ENCODE data around the gene NIM1K.
A peak's percentile ranks its signal among the peaks of the same experiment; 100 is the strongest.
"Not testable (repeated sequence)": the region's sequence is repeated elsewhere in the genome, so short reads cannot be mapped to it uniquely, and the experiment has no call there.

NIM1K gene

GRCh38 chr5:43155394-43156096, 36.5 kb upstream of the NIM1K start:
- no peak for TF ChIP-seq POLR2AphosphoS5 (IDR thresholded peaks at IDR 0.05; ENCODE audit: low read depth, low read length)
- TF ChIP-seq TAF1 (IDR thresholded peaks at IDR 0.05; ENCODE audit: low read depth, low read length) = no peak
- TF ChIP-seq SPI1 (IDR thresholded peaks at IDR 0.05; ENCODE audit: low read depth, low read length) = no peak
- TF ChIP-seq PAX5 (IDR thresholded peaks at IDR 0.05; ENCODE audit: insufficient read depth, low read length, severe bottlenecking) = no peak
- TF ChIP-seq POLR2A (IDR thresholded peaks at IDR 0.05; ENCODE audit: low read depth, low read length) = no peak
- no peak for TF ChIP-seq POU2F2 (IDR thresholded peaks at IDR 0.05; ENCODE audit: low read depth, low read length)
- no peak for DNase-seq (ENCODE audit: insufficient read length, low spot score)
- FAIRE-seq = no peak

- FAIRE-seq (no peak), DNase-seq (ENCODE audit: insufficient read length, low spot score) (no peak)
- TF ChIP-seq POU2F2 (IDR thresholded peaks at IDR 0.05; ENCODE audit: low read depth, low read length) = no peak
- no peak for TF ChIP-seq POLR2AphosphoS5 (IDR thresholded peaks at IDR 0.05; ENCODE audit: low read depth, low read length)
- TF ChIP-seq SPI1 (IDR thresholded peaks at IDR 0.05; ENCODE audit: low read depth, low read length) = no peak
- no peak for TF ChIP-seq POLR2A (IDR thresholded peaks at IDR 0.05; ENCODE audit: low read depth, low read length)
- TF ChIP-seq TAF1 (IDR thresholded peaks at IDR 0.05; ENCODE audit: low read depth, low read length) = no peak
- no peak for TF ChIP-seq PAX5 (IDR thresholded peaks at IDR 0.05; ENCODE audit: insufficient read depth, low read length, severe bottlenecking)
Measured at GRCh38 chr5:43156388-43156787, 35.6 kb upstream of the NIM1K start.

- TF ChIP-seq TAF1 (IDR thresholded peaks at IDR 0.05; ENCODE audit: low read depth, low read length) = no peak
- no peak for TF ChIP-seq POU2F2 (IDR thresholded peaks at IDR 0.05; ENCODE audit: low read depth, low read length)
- TF ChIP-seq POLR2AphosphoS5 (IDR thresholded peaks at IDR 0.05; ENCODE audit: low read depth, low read length) = no peak
- no peak for TF ChIP-seq PAX5 (IDR thresholded peaks at IDR 0.05; ENCODE audit: insufficient read depth, low read length, severe bottlenecking)
- TF ChIP-seq POLR2A (IDR thresholded peaks at IDR 0.05; ENCODE audit: low read depth, low read length) = no peak
- no peak for TF ChIP-seq SPI1 (IDR thresholded peaks at IDR 0.05; ENCODE audit: low read depth, low read length)
- FAIRE-seq = no peak
- no peak for DNase-seq (ENCODE audit: insufficient read length, low spot score)
Measured at GRCh38 chr5:43157068-43157467, 35.0 kb upstream of the NIM1K start.

GRCh38 chr5:43161244-43161643, 30.8 kb upstream of the NIM1K start:
- DNase-seq (ENCODE audit: insufficient read length, low spot score) (no peak), FAIRE-seq (peak; percentile 51)
- TF ChIP-seq SPI1 (IDR thresholded peaks at IDR 0.05; ENCODE audit: low read depth, low read length) = peak; percentile 61
- TF ChIP-seq TAF1 (IDR thresholded peaks at IDR 0.05; ENCODE audit: low read depth, low read length) = no peak

GRCh38 chr5:43164801-43165200, 27.2 kb upstream of the NIM1K start:
- not testable (repeated sequence) for DNase-seq (ENCODE audit: insufficient read length, low spot score); FAIRE-seq

GRCh38 chr5:43165323-43165722, 26.7 kb upstream of the NIM1K start:
- DNase-seq (ENCODE audit: insufficient read length, low spot score) (no peak), FAIRE-seq (no peak)
- no peak for TF ChIP-seq TAF1 (IDR thresholded peaks at IDR 0.05; ENCODE audit: low read depth, low read length)
- no peak for TF ChIP-seq PAX5 (IDR thresholded peaks at IDR 0.05; ENCODE audit: insufficient read depth, low read length, severe bottlenecking)
- TF ChIP-seq SPI1 (IDR thresholded peaks at IDR 0.05; ENCODE audit: low read depth, low read length) = no peak
- no peak for TF ChIP-seq POLR2A (IDR thresholded peaks at IDR 0.05; ENCODE audit: low read depth, low read length)

- DNase-seq (ENCODE audit: insufficient read length, low spot score) (no peak), FAIRE-seq (no peak)
- TF ChIP-seq PAX5 (IDR thresholded peaks at IDR 0.05; ENCODE audit: insufficient read depth, low read length, severe bottlenecking) (no peak), POLR2AphosphoS5 (IDR thresholded peaks at IDR 0.05; ENCODE audit: low read depth, low read length) (no peak), TAF1 (IDR thresholded peaks at IDR 0.05; ENCODE audit: low read depth, low read length) (no peak), POLR2A (IDR thresholded peaks at IDR 0.05; ENCODE audit: low read depth, low read length) (no peak), POU2F2 (IDR thresholded peaks at IDR 0.05; ENCODE audit: low read depth, low read length) (no peak), SPI1 (IDR thresholded peaks at IDR 0.05; ENCODE audit: low read depth, low read length) (no peak)
Measured at GRCh38 chr5:43168175-43168574, 23.9 kb upstream of the NIM1K start.

- DNase-seq (ENCODE audit: insufficient read length, low spot score) = no peak
- FAIRE-seq = no peak
Measured at GRCh38 chr5:43171451-43171850, 20.6 kb upstream of the NIM1K start.

GRCh38 chr5:43171926-43172325, 20.1 kb upstream of the NIM1K start:
- no peak for DNase-seq (ENCODE audit: insufficient read length, low spot score)
- FAIRE-seq = no peak
- TF ChIP-seq PAX5 (IDR thresholded peaks at IDR 0.05; ENCODE audit: insufficient read depth, low read length, severe bottlenecking) (no peak), POU2F2 (IDR thresholded peaks at IDR 0.05; ENCODE audit: low read depth, low read length) (no peak), TAF1 (IDR thresholded peaks at IDR 0.05; ENCODE audit: low read depth, low read length) (no peak), POLR2AphosphoS5 (IDR thresholded peaks at IDR 0.05; ENCODE audit: low read depth, low read length) (no peak), POLR2A (IDR thresholded peaks at IDR 0.05; ENCODE audit: low read depth, low read length) (no peak), SPI1 (IDR thresholded peaks at IDR 0.05; ENCODE audit: low read depth, low read length) (no peak)

More at GRCh38 chr5:43171451-43171850, 20.6 kb upstream of the NIM1K start:
- TF ChIP-seq PAX5 (IDR thresholded peaks at IDR 0.05; ENCODE audit: insufficient read depth, low read length, severe bottlenecking) = peak; percentile 5
- TF ChIP-seq TAF1 (IDR thresholded peaks at IDR 0.05; ENCODE audit: low read depth, low read length) = no peak

GRCh38 chr5:43172779-43173178, 19.2 kb upstream of the NIM1K start:
- FAIRE-seq = no peak
- no peak for DNase-seq (ENCODE audit: insufficient read length, low spot score)
- no peak for TF ChIP-seq SPI1 (IDR thresholded peaks at IDR 0.05; ENCODE audit: low read depth, low read length)
- no peak for TF ChIP-seq PAX5 (IDR thresholded peaks at IDR 0.05; ENCODE audit: insufficient read depth, low read length, severe bottlenecking)
- TF ChIP-seq POLR2AphosphoS5 (IDR thresholded peaks at IDR 0.05; ENCODE audit: low read depth, low read length) = no peak
- TF ChIP-seq TAF1 (IDR thresholded peaks at IDR 0.05; ENCODE audit: low read depth, low read length) = no peak
- TF ChIP-seq POLR2A (IDR thresholded peaks at IDR 0.05; ENCODE audit: low read depth, low read length) = no peak
- TF ChIP-seq POU2F2 (IDR thresholded peaks at IDR 0.05; ENCODE audit: low read depth, low read length) = no peak
